Epithelial cell of proximal tubule (primary cell): Measurements from ENCODE around the gene CYP1A2. TPM values are rescaled to one million over a fixed set of nuclear protein-coding genes. Genes with fewer than 3 reads are reported as not detected.

Experiments used
- DNase-seq: peaks from one replicate; pipeline ENCODE4 v3.0.0-alpha.2; 2011; ENCODE audit warnings: low read depth
- H3K4me3 ChIP-seq: 2 replicates; pipeline ENCODE4 v1.5.1; 2011; ENCODE audit warnings: low read depth, mild to moderate bottlenecking, low read length
- CTCF ChIP-seq: conservative IDR thresholded peaks from 2 replicates; pipeline ENCODE4 v1.5.1; 2012; ENCODE audit warnings: low read depth, mild to moderate bottlenecking, low read length
- total RNA-seq: library from RNA; depleted of rRNA; stranded (reverse); fragments of >200 nt; gene quantifications from 2 replicates; pipeline ENCODE4 v1.2.3, GENCODE V29; 2015

CYP1A2 gene
- total RNA-seq, 1 donor from 2014 or later: not detected

GRCh38 chr15:74794970-74795349 lies 46.3 kb downstream of the CYP1A2 start:
- no peak overlapping the region for H3K4me3 ChIP-seq
- TF ChIP-seq CTCF: no peak

GRCh38 chr15:74795966-74796625 lies 47.5 kb downstream of the CYP1A2 start:
- no peak for DNase-seq
- no peak overlapping the region for H3K4me3 ChIP-seq
- no peak for TF ChIP-seq CTCF

More at GRCh38 chr15:74794970-74795349, 46.3 kb downstream of the CYP1A2 start:
- DNase-seq: no peak

- TF ChIP-seq CTCF: no peak
- H3K4me3 ChIP-seq: no peak overlapping the region
- DNase-seq: no peak
These were observed 50.0 kb downstream of the CYP1A2 start for GRCh38 chr15:74798388-74799254.

GRCh38 chr15:74799255-74799855 lies 50.7 kb downstream of the CYP1A2 start:
- no peak for DNase-seq
- no peak overlapping the region for H3K4me3 ChIP-seq
- no peak for TF ChIP-seq CTCF

- H3K4me3 ChIP-seq: no peak overlapping the region
- TF ChIP-seq CTCF: peak; percentile 95
- DNase-seq: no peak
These were observed 51.4 kb downstream of the CYP1A2 start for GRCh38 chr15:74799856-74800558.

- no peak for DNase-seq
- TF ChIP-seq CTCF: no peak
- no peak overlapping the region for H3K4me3 ChIP-seq
These were observed 52.0 kb downstream of the CYP1A2 start for GRCh38 chr15:74800559-74801094.
